GM10266 (cell line): ENCODE measurements around the gene GDPGP1.
A peak's percentile ranks its signal among the peaks of the same experiment; 100 is the strongest.
"Not testable (repeated sequence)": the region's sequence is repeated elsewhere in the genome, so short reads cannot be mapped to it uniquely, and the experiment has no call there.

Experiments used
- DNase-seq: peaks from one replicate; pipeline ENCODE4 v3.0.0; 2012; ENCODE audit errors: extremely low spot score
- TF ChIP-seq, protein P1 (sequence below): IDR thresholded peaks from 2 replicates; pipeline ENCODE4 v1.5.1; 2012; ENCODE audit warnings: mild to moderate bottlenecking, low read depth; ENCODE audit not compliant: control insufficient read depth, insufficient read depth; ENCODE audit errors: missing control alignments

The GDPGP1 gene

DNA sequence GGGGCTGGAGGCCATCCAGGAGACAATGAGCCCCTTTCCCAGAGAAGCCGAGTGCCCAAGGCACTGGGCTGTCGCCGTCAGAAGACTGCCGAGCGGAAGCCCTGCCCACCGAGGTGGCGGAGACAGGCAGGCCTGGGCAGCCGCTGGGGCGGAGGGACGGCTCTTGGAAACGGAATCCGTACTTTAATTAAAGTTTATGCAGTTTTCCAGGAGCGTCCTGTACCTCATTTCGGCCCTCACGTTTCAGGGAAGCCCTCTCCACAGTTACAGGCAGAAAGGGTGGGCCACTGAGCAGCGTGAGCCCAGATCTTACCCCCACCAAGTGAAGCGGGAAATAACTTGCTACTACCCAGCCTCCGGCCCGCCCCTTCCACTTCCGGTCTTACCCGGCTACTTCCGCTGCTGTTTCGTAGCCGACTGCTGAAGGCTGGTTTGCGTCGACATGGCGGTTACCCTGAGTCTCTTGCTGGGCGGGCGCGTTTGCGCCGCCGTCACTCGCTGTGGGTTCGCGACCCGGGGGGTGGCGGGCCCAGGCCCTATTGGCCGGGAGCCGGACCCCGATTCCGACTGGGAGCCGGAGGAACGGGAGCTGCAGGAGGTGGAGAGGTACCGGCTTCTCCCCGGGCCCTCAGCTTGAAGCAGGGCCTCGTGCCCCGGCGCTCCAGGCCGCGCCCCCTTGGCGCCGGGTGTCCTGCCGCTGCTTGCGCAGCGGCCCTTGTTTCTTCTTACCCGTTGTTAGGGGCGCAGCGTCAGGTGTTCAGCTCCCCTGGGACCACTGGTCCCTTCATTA, 31.5 kb downstream of the GDPGP1 start, which contains the start of gene NGRN:
Gene NGRN, plus strand, starts transcription at position 402 of the 790 bp plus-strand sequence. Its CDS starts 41 bp downstream, at position 443.
- TF ChIP-seq, protein P1, sequence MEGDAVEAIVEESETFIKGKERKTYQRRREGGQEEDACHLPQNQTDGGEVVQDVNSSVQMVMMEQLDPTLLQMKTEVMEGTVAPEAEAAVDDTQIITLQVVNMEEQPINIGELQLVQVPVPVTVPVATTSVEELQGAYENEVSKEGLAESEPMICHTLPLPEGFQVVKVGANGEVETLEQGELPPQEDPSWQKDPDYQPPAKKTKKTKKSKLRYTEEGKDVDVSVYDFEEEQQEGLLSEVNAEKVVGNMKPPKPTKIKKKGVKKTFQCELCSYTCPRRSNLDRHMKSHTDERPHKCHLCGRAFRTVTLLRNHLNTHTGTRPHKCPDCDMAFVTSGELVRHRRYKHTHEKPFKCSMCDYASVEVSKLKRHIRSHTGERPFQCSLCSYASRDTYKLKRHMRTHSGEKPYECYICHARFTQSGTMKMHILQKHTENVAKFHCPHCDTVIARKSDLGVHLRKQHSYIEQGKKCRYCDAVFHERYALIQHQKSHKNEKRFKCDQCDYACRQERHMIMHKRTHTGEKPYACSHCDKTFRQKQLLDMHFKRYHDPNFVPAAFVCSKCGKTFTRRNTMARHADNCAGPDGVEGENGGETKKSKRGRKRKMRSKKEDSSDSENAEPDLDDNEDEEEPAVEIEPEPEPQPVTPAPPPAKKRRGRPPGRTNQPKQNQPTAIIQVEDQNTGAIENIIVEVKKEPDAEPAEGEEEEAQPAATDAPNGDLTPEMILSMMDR: peak; percentile 6
- peak; percentile 90 for DNase-seq

- peak; percentile 43 for DNase-seq
- TF ChIP-seq, protein P1: no peak
Measured at GRCh38 chr15:90266061-90266431, 32.0 kb downstream of the GDPGP1 start.

- TF ChIP-seq, protein P1: no peak
- no peak for DNase-seq
Measured at GRCh38 chr15:90266485-90266884, 32.5 kb downstream of the GDPGP1 start.

- DNase-seq: no peak
- TF ChIP-seq, protein P1: no peak
Measured at GRCh38 chr15:90268415-90268814, 34.4 kb downstream of the GDPGP1 start.

DNA sequence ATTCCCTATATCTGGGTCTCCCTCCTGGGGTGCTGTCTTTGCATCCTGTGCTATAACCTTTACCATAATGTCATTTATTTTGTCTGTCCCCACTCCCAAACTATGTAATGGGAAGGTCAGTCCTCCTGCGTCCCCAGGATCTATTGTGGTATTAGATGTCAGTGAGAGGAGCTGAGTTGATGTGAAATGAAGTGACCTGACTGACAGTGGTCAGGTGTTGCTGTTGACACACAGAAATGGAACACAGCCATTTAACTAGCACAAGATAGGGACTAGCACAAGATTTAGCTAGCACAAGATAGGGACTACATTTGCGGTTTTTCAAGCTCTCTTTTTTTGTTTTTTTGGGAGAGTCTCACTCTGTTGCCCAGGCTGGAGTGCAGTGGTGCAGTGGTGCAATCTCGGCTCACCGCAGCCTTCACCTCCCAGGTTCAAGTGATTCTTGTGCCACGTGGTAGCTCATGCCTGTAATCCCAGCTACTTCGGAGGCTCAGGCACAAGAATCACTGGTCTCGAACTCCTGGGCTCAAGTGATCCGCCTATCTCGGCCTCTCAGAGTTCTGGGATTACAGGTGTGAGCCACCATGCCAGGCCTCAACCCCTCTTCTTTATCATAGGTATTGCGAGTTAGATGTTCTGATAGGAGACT, 36.6 kb downstream of the GDPGP1 start:
- DNase-seq: no peak
- TF ChIP-seq, protein P1: no peak

GRCh38 chr15:90271459-90272166, 37.6 kb downstream of the GDPGP1 start:
- TF ChIP-seq, protein P1: no peak
- no peak for DNase-seq

GRCh38 chr15:90278467-90278866, 44.5 kb downstream of the GDPGP1 start:
- DNase-seq: not testable (repeated sequence)

DNA sequence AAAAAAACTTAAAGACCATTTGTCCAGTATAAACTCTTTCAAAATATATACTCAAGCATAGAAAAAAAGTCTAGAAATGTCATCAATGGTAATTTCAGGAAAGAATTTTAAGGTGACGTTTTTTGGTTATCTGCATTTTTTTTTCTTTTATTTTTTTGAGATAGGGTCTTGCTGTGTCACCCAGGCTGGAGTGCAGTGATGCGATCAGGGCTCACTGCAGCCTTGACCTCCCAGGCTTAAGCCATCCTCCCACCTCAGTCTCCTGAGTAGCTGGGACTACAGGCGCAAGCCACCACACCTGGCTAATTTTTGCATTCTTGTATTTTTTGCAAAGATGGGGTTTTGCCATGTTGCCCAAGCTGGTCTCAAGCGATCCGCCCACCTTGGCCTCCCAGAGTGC, 46.7 kb downstream of the GDPGP1 start:
- DNase-seq: not testable (repeated sequence)

DNA sequence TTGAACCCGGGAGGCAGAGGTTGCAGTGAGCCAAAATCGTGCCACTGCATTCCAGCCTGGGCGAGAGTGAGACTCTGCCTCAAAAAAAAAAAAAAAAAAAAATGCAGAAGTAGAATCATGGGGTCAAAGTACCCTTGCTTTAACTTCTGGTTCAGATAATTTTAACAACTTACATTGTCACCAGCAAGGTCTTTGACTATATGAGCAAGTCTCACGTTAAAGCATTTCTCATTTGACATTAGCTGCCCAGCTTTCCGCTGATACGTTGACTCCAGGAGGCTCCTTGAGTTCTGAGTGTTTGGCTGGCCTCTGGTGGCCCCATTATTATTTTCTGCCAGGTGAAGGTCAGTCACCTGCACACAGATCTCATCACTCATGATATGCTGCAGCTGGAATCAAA, 47.6 kb downstream of the GDPGP1 start:
- DNase-seq: not testable (repeated sequence)
